ENCODE results near the gene VSIG10L2. TPM values are rescaled to one million over a fixed set of nuclear protein-coding genes. Genes with fewer than 3 reads are reported as not detected.

VSIG10L2 gene
- total and polyA plus RNA-seq, 8 donors, result 0.03 to 0.21 (median 0.20) TPM; not detected in 5

GRCh38 chr11:125968354-125968753 lies 22.5 kb downstream of the VSIG10L2 start:
- intact Hi-C loops (cut with DNase I), result no loop called here
- ATAC-seq, result peak; percentile 80
- Histone ChIP-seq H3K4me1 (peaks cover 0 to 8% of the 10 kb centered on the region in 2 donors), H3K27me3 (no peaks in the 10 kb centered on the region), H3K9me3 (no peaks in the 10 kb centered on the region), H3K27ac (peak overlapping the region in 1 of 2 donors; percentile 19), H3K4me3 (no peak overlapping the region), H3K36me3 (no peaks in the 10 kb centered on the region)
- peak in 2 of 4 donors; percentile 77 to 86 for DNase-seq
- TF ChIP-seq, protein P1, sequence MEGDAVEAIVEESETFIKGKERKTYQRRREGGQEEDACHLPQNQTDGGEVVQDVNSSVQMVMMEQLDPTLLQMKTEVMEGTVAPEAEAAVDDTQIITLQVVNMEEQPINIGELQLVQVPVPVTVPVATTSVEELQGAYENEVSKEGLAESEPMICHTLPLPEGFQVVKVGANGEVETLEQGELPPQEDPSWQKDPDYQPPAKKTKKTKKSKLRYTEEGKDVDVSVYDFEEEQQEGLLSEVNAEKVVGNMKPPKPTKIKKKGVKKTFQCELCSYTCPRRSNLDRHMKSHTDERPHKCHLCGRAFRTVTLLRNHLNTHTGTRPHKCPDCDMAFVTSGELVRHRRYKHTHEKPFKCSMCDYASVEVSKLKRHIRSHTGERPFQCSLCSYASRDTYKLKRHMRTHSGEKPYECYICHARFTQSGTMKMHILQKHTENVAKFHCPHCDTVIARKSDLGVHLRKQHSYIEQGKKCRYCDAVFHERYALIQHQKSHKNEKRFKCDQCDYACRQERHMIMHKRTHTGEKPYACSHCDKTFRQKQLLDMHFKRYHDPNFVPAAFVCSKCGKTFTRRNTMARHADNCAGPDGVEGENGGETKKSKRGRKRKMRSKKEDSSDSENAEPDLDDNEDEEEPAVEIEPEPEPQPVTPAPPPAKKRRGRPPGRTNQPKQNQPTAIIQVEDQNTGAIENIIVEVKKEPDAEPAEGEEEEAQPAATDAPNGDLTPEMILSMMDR (IDR thresholded peaks at IDR 0.05), result no peak

DNA sequence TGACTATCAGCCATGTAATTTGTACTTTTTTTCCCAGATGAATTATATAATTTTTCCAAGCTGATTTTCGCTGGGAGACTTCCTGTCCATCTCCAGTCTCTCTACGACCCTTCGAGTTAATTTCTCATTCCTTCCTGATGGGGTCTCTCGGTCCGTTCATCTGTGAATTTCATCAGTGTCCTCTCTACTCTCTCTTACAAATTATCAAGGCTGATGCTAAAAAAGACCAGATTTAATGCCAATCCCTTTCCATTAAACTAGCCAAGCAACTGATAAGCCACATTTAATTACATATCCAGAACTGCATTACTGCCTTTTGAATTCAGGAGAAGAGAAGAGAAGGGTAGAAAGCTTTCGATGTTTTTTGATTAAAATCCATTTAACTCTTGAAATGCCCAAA lies 25.8 kb downstream of the VSIG10L2 start:
- TF ChIP-seq, protein P1 (IDR thresholded peaks at IDR 0.05), result no peak
- ATAC-seq (no peak), DNase-seq (peak in 1 of 4 donors; percentile 51)
- H3K36me3 ChIP-seq, result no peaks in the 10 kb centered on the region
- intact Hi-C loops (cut with DNase I), result no loop called here
- no peak overlapping the region for H3K27ac ChIP-seq
- no peak overlapping the region for H3K4me3 ChIP-seq
- peaks cover 0 to 8% of the 10 kb centered on the region in 2 donors for H3K4me1 ChIP-seq
- no peaks in the 10 kb centered on the region for H3K9me3 ChIP-seq
- no peaks in the 10 kb centered on the region for H3K27me3 ChIP-seq

DNA sequence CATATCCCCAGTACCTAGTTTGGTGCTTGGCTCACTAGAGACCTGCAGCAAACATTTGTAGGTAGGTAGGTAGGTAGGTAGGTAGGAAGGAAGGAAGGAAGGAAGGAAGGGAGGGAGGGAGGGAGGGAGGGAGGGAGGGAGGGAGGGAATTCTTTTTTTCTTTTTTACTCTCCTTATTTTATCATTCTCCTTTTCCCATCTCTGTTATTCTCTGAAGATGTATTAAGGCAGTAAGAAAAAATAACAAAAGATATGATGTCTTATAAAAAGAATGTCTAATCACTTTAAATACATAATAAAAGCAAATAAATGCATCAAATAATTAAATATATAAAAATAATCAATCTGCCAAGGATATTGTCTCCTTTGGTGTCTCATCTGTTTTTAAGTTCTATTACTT lies 28.4 kb downstream of the VSIG10L2 start:
- no peaks in the 10 kb centered on the region for H3K27me3 ChIP-seq
- DNase-seq (no peak), ATAC-seq (no peak)
- no peaks in the 10 kb centered on the region for H3K4me1 ChIP-seq
- intact Hi-C loops (cut with DNase I), result no loop called here
- TF ChIP-seq, protein P1 (IDR thresholded peaks at IDR 0.05), result no peak
- no peak overlapping the region for H3K27ac ChIP-seq
- H3K36me3 ChIP-seq, result no peaks in the 10 kb centered on the region
- H3K9me3 ChIP-seq, result no peaks in the 10 kb centered on the region
- H3K4me3 ChIP-seq, result no peak overlapping the region

DNA sequence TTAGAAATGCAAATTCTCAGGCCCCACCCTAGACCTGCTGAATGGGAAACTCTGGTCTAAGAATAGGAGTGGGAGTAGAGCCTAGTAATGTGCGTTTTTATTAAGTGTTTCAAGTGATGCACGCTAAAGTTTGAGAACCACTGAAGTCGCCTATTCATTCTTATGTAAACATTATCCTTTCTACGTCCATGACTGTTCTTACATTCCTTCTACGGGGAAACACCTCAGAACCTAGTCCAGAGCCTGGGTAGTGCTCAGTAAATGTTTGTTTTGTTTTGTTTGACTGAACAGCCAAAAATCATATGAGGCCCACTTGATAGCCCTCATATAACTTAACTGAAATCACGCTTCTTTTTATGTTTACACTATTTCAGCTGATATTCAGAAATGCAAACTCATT lies 29.8 kb downstream of the VSIG10L2 start:
- no peaks in the 10 kb centered on the region for H3K4me1 ChIP-seq
- peak; percentile 96 for ATAC-seq
- H3K9me3 ChIP-seq, result no peaks in the 10 kb centered on the region
- no peak for DNase-seq
- H3K27ac ChIP-seq, result no peak overlapping the region
- no peaks in the 10 kb centered on the region for H3K36me3 ChIP-seq
- no peaks in the 10 kb centered on the region for H3K27me3 ChIP-seq
- intact Hi-C loops (cut with DNase I), result no loop called here
- no peak overlapping the region for H3K4me3 ChIP-seq
- TF ChIP-seq, protein P1 (IDR thresholded peaks at IDR 0.05), result no peak

- intact Hi-C loops (cut with DNase I), result no loop called here
- H3K9me3 ChIP-seq, result no peaks in the 10 kb centered on the region
- H3K4me1 ChIP-seq, result no peaks in the 10 kb centered on the region
- H3K4me3 ChIP-seq, result no peak overlapping the region
- TF ChIP-seq, protein P1 (IDR thresholded peaks at IDR 0.05), result no peak
- ATAC-seq, result no peak
- H3K36me3 ChIP-seq, result no peaks in the 10 kb centered on the region
- H3K27ac ChIP-seq, result no peak overlapping the region
- DNase-seq, result no peak
- H3K27me3 ChIP-seq, result no peaks in the 10 kb centered on the region
Observed at GRCh38 chr11:125976156-125976555, 30.3 kb downstream of the VSIG10L2 start.

Measured in left lung (tissue), 10 donors.